ENCODE data around the gene VAMP2. TPM values are rescaled to one million over a fixed set of nuclear protein-coding genes. Genes with fewer than 3 reads are reported as not detected.

VAMP2 gene
- total RNA-seq, 1 donor from 2014 or later, result 19.8 TPM

DNA sequence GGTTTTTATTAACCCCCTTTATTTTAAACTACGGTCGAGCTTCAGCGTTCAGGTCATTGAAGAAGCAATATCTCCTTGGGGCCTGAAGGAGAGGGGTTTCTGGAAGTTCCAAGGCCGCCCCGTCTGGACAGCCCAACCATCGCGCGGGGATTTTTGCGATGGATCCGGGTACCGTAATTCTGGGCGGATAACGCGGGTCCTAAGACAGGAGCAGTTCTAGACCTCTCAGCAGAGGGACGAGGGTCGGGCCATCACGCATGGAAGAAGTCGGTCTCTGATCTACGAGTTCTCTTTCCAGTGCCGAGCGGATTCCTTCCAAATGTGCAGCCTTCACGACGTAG lies 23.7 kb upstream of the VAMP2 start:
- no peak overlapping the region for H3K27ac Mint-ChIP-seq (ENCODE audit: unreplicated experiment)
- TF ChIP-seq, protein P1, sequence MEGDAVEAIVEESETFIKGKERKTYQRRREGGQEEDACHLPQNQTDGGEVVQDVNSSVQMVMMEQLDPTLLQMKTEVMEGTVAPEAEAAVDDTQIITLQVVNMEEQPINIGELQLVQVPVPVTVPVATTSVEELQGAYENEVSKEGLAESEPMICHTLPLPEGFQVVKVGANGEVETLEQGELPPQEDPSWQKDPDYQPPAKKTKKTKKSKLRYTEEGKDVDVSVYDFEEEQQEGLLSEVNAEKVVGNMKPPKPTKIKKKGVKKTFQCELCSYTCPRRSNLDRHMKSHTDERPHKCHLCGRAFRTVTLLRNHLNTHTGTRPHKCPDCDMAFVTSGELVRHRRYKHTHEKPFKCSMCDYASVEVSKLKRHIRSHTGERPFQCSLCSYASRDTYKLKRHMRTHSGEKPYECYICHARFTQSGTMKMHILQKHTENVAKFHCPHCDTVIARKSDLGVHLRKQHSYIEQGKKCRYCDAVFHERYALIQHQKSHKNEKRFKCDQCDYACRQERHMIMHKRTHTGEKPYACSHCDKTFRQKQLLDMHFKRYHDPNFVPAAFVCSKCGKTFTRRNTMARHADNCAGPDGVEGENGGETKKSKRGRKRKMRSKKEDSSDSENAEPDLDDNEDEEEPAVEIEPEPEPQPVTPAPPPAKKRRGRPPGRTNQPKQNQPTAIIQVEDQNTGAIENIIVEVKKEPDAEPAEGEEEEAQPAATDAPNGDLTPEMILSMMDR (IDR thresholded peaks at IDR 0.05; ENCODE audit: unreplicated experiment), result no peak
- DNase-seq (ENCODE audit: low spot score), result no peak
- H3K9me3 Mint-ChIP-seq (ENCODE audit: unreplicated experiment), result no peaks in the 10 kb centered on the region
- H3K36me3 Mint-ChIP-seq (ENCODE audit: low read depth, unreplicated experiment), result peaks cover 4% of the 10 kb centered on the region
- H3K27me3 Mint-ChIP-seq (ENCODE audit: unreplicated experiment), result peaks cover 4% of the 10 kb centered on the region
- H3K4me3 Mint-ChIP-seq (ENCODE audit: unreplicated experiment), result no peak overlapping the region
- peaks cover 20% of the 10 kb centered on the region for H3K4me1 Mint-ChIP-seq (ENCODE audit: unreplicated experiment)

DNA sequence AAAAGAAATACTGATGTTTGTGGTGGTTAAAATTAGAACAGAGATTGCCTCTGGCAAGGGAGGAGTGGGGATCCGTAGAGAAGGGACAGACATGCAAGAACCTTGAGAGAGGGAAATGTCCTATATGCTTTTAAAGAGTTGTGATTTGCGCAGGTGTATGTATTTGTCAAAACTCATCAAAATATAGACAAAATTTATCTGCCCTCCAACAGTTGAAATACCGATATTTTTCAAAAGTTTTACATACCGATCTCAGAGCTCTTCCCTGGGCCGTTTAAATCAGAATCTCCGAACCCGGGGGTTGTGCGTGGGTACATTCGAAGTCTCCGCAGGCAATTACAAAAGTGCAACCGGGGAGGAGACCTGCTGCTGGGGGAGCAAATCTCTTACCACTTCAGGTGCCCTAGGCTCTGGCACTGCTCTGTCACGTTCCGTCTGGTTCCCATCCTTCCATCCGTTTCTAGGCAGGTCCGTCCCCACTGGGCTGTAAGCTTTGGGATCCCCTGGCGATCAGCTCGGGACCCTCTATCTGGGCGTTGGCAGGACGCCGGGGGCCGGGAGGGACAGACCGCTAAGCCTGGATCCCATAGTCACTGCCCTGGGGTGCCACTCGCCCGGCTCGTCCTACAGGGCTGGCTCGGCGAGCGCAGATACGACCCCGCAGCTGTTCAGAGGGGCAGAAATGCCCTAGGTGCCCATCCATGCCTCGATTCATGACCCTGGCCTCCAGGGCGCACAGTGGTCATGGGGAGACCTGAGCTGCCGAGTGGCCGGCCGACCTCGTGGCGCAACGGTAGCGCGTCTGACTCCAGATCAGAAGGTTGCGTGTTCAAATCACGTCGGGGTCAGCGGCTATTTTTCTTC lies 23.1 kb upstream of the VAMP2 start:
- Mint-ChIP-seq H3K4me3 (ENCODE audit: unreplicated experiment) (no peak overlapping the region), H3K4me1 (ENCODE audit: unreplicated experiment) (peaks cover 24% of the 10 kb centered on the region), H3K9me3 (ENCODE audit: unreplicated experiment) (no peaks in the 10 kb centered on the region), H3K27ac (ENCODE audit: unreplicated experiment) (no peak overlapping the region), H3K27me3 (ENCODE audit: unreplicated experiment) (peaks cover 3% of the 10 kb centered on the region), H3K36me3 (ENCODE audit: low read depth, unreplicated experiment) (peaks cover 4% of the 10 kb centered on the region)
- TF ChIP-seq, protein P1 (IDR thresholded peaks at IDR 0.05; ENCODE audit: unreplicated experiment), result no peak
- peak; percentile 93 for DNase-seq (ENCODE audit: low spot score)

DNA sequence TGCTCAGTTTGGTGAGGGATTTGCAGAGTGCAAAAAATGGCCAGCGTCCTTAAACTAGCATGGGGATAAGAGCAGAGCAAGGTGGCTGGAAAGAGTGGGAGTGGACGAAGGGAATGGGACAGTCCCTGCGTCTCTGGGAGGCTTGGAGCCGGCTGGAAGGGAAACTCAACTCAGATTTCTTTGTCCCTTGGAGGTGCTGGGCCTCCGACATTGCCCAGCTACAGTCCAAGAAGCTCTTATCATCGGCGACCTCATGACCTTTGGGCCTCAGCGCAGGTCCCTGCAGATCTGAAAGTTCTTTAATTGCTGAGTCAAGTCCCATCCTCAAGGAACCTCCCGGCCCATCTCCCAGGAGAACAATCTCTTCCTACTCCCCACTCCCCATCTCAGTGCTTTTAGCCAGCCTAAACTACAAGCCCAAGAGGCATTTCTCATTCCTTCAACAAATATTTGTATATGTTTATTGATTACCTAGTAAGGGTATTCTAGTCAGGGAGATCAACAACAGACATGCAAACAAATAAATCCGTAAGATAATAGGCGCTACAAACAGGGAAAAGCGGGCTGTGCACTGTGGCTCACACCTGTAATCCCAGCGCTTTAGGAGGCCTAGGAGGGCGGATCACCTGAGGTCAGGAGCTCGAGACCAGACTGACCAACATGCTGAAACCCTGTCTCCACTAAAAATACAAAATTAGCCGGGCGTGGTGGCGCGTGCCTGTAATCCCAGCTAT lies 14.4 kb upstream of the VAMP2 start:
- TF ChIP-seq, protein P1 (IDR thresholded peaks at IDR 0.05; ENCODE audit: unreplicated experiment), result no peak
- peak overlapping the region; percentile 82 for H3K4me3 Mint-ChIP-seq (ENCODE audit: unreplicated experiment)
- peaks cover 40% of the 10 kb centered on the region for H3K4me1 Mint-ChIP-seq (ENCODE audit: unreplicated experiment)
- DNase-seq (ENCODE audit: low spot score), result no peak
- H3K9me3 Mint-ChIP-seq (ENCODE audit: unreplicated experiment), result no peaks in the 10 kb centered on the region
- H3K27me3 Mint-ChIP-seq (ENCODE audit: unreplicated experiment), result peaks cover 15% of the 10 kb centered on the region
- no peak overlapping the region for H3K27ac Mint-ChIP-seq (ENCODE audit: unreplicated experiment)
- H3K36me3 Mint-ChIP-seq (ENCODE audit: low read depth, unreplicated experiment), result no peaks in the 10 kb centered on the region

DNA sequence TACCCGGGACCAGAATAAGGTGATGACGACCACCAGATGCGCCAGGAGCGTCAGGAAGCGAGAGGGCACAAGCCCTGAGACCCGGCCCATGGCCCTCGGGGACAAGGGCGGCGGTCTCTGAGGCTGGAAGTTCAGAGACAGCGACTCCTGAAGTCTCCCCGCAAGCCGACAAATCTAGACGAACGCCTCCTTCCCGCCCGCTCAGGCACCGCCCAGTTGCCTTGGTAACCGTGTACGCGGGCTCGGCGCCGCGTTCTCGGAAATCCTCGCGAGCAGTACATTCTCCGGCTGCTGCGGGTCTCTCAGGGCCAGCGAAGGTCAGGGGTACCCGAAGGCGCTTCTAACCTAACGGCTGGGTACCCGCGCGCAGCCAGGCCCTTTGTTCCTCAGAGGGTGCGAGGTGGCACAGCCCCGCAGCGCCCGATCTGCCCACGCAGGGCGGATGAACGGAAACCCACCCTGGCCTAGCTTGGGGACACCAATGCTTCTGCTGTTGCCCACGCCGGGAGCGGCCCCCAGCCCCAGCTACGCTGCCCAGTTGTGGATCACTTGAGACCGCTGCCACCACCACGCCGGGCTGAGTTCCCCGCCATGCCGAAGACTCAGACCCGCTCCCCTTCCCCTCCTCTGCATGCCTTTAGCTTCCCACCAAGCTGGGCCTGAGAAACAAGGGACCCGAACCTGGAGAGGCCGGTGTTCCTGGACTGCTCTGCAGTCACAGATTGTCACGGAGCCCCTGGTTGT lies 13.6 kb upstream of the VAMP2 start, which contains the start of gene TMEM107:
TMEM107 (minus strand) TSS at position 184 of the 744 bp plus-strand sequence; CDS start at position 90, 94 bp downstream.
- H3K4me3 Mint-ChIP-seq (ENCODE audit: unreplicated experiment), result peak within 1 kb of the TSS; percentile 94
- peaks cover 39% of the 10 kb centered on the region for H3K4me1 Mint-ChIP-seq (ENCODE audit: unreplicated experiment)

More for the DNA sequence above, 13.6 kb upstream of the VAMP2 start, which contains the start of gene TMEM107:
- Mint-ChIP-seq H3K9me3 (ENCODE audit: unreplicated experiment) (no peaks in the 10 kb centered on the region), H3K36me3 (ENCODE audit: low read depth, unreplicated experiment) (no peaks in the 10 kb centered on the region), H3K27me3 (ENCODE audit: unreplicated experiment) (peaks cover 15% of the 10 kb centered on the region), H3K27ac (ENCODE audit: unreplicated experiment) (peak within 1 kb of the TSS; percentile 89)
- DNase-seq (ENCODE audit: low spot score), result peak; percentile 88
- TF ChIP-seq, protein P1 (IDR thresholded peaks at IDR 0.05; ENCODE audit: unreplicated experiment), result no peak
